Gastroesophageal sphincter (tissue), 3 donors: ENCODE results near the gene POU2F1.

Experiments used
- CTCF ChIP-seq, 4 experiments: fragments of 200-600 bp in 2 of 4; fragments of 450-650 bp in 2 of 4; sonication (generic) in 1 of 4; IDR thresholded peaks; one replicate each; pipeline ENCODE4 v1.5.1; 2017 to 2019; ENCODE audit warnings: antibody characterized with exemption in 4 of 4, mild to moderate bottlenecking in 2 of 4, moderate library complexity in 2 of 4
- EP300 ChIP-seq: sonication (generic); formaldehyde crosslinking; IDR thresholded peaks from one replicate; pipeline ENCODE4 v1.6.1; 2017; ENCODE audit warnings: antibody characterized with exemption, mild to moderate bottlenecking
- POLR2A ChIP-seq, 2 donors: fragments of 450-650 bp; IDR thresholded peaks; one replicate each; pipeline ENCODE4 v1.6.1; 2017; ENCODE audit warnings: antibody characterized with exemption in 2 of 2, mild to moderate bottlenecking in 2 of 2, moderate library complexity in 1 of 2

GRCh38 chr1:167247754-167248153 lies 27.1 kb downstream of the POU2F1 start:
- TF ChIP-seq EP300 = no peak
- TF ChIP-seq CTCF (IDR thresholded peaks at IDR 0.05) = no peak
- no peak for TF ChIP-seq POLR2A (IDR thresholded peaks at IDR 0.05)
